Vagina (tissue), 2 donors: Measurements from ENCODE around the gene NOVA2. TPM values are rescaled to one million over a fixed set of nuclear protein-coding genes. Genes with fewer than 3 reads are reported as not detected.

Source experiments
- DNase-seq, 2 donors: peaks; one replicate each; pipeline ENCODE4 v3.0.0-alpha.2; 2017; ENCODE audit errors: extremely low spot score in 2 of 2
- H3K27ac ChIP-seq: fragments of 200-600 bp; sonication (generic); one replicate; pipeline ENCODE4 v1.5.1; 2019
- H3K27me3 ChIP-seq: fragments of 200-600 bp; sonication (generic); one replicate; pipeline ENCODE4 v1.5.1; 2019
- H3K36me3 ChIP-seq, 2 donors: fragments of 200-600 bp; sonication (generic); one replicate each; pipeline ENCODE4 v1.5.1; 2017 to 2019
- H3K4me1 ChIP-seq: fragments of 200-600 bp; sonication (generic); one replicate; pipeline ENCODE4 v1.5.1; 2019
- H3K4me3 ChIP-seq, 2 donors: fragments of 200-600 bp; sonication (generic); 1 replicate in 1 of 2; 2 replicates in 1 of 2; pipeline ENCODE4 v1.5.1; 2016 to 2019
- H3K9me3 ChIP-seq: fragments of 200-600 bp; sonication (generic); one replicate; pipeline ENCODE4 v1.5.1; 2019
- POLR2A ChIP-seq, 2 donors: fragments of 450-650 bp; IDR thresholded peaks; one replicate each; pipeline ENCODE4 v1.6.1; 2017; ENCODE audit warnings: antibody characterized with exemption in 2 of 2, mild to moderate bottlenecking in 2 of 2, moderate library complexity in 2 of 2
- POLR2AphosphoS5 ChIP-seq, 2 donors: sonication (generic); formaldehyde crosslinking; IDR thresholded peaks; one replicate each; pipeline ENCODE4 v1.9.0; 2017; ENCODE audit warnings: antibody characterized with exemption in 2 of 2, mild to moderate bottlenecking in 2 of 2, low read depth in 1 of 2; ENCODE audit not compliant: insufficient read depth in 1 of 2
- intact Hi-C: fragments of 100-400 bp; cut with DNase I; formaldehyde crosslinking; loops from one replicate; pipeline ENCODE4 v1.15.1; 2023
- total RNA-seq: library from RNA; depleted of rRNA; stranded (reverse); fragments of >200 nt; gene quantifications from one replicate; pipeline ENCODE4 v1.2.3, GENCODE V29; 2016
- TF ChIP-seq, protein P1 (sequence below), 3 experiments: fragments of 450-650 bp in 2 of 3; fragments of 200-600 bp in 1 of 3; sonication (generic) in 1 of 3; IDR thresholded peaks; one replicate each; pipeline ENCODE4 v1.5.1; 2017 to 2019; ENCODE audit warnings: antibody characterized with exemption in 3 of 3, mild to moderate bottlenecking in 2 of 3, moderate library complexity in 2 of 3

Gene NOVA2
- total RNA-seq, 1 donor from 2014 or later, result 1.5 TPM

DNA sequence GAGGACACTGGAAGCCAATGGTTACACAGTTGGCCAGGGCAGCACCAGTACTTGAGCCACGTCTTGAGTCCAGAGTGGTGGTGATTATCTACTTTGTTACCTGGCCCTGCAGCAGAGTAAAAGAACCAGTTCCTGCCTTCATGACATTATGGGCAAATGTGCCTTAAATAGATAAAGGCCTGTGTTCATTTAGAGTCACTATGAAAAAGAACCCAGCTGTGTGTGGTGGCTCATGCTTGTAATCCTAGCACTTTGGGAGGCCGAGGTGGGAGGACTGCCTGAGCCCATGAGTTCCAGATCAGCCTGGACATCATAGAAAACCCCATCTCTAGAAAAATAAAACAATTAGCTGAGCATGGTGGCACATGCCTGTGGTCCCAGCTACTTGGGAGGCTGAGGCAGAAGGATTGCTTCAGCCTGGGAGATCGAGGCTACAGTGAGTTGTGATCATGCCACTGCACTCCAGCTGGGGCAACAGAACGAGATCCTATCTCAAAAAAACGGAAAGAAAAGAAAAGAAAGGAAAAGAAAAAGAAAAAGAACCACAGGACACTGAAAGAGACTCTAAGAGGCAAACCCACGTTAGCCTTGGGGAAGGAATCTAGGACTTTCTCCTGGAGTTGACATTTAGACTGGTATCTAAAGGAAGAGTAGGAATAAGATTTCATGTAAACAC lies 84.3 kb downstream of the NOVA2 start:
- Histone ChIP-seq H3K27ac (no peak overlapping the region), H3K27me3 (no peaks in the 10 kb centered on the region), H3K36me3 (peaks cover 0 to 4% of the 10 kb centered on the region in 2 donors), H3K4me1 (peaks cover 12% of the 10 kb centered on the region), H3K4me3 (no peak overlapping the region), H3K9me3 (no peaks in the 10 kb centered on the region)
- DNase-seq, result no peak
- no peak for TF ChIP-seq POLR2A (IDR thresholded peaks at IDR 0.05)
- TF ChIP-seq POLR2AphosphoS5 (IDR thresholded peaks at IDR 0.05; ENCODE audit: insufficient read depth in 1 of 2, low read depth in 1 of 2), result no peak
- TF ChIP-seq, protein P1, sequence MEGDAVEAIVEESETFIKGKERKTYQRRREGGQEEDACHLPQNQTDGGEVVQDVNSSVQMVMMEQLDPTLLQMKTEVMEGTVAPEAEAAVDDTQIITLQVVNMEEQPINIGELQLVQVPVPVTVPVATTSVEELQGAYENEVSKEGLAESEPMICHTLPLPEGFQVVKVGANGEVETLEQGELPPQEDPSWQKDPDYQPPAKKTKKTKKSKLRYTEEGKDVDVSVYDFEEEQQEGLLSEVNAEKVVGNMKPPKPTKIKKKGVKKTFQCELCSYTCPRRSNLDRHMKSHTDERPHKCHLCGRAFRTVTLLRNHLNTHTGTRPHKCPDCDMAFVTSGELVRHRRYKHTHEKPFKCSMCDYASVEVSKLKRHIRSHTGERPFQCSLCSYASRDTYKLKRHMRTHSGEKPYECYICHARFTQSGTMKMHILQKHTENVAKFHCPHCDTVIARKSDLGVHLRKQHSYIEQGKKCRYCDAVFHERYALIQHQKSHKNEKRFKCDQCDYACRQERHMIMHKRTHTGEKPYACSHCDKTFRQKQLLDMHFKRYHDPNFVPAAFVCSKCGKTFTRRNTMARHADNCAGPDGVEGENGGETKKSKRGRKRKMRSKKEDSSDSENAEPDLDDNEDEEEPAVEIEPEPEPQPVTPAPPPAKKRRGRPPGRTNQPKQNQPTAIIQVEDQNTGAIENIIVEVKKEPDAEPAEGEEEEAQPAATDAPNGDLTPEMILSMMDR (IDR thresholded peaks at IDR 0.05), result no peak
- intact Hi-C loops, result loop anchor here (10.0 kb wide), 1 partner anchor 75 kb away; the partner anchor contains the start of gene RSPH6A

GRCh38 chr19:45887200-45887710 lies 86.4 kb downstream of the NOVA2 start:
- no peak for DNase-seq
- TF ChIP-seq, protein P1 (IDR thresholded peaks at IDR 0.05), result no peak
- TF ChIP-seq POLR2AphosphoS5 (IDR thresholded peaks at IDR 0.05; ENCODE audit: insufficient read depth in 1 of 2, low read depth in 1 of 2) (no peak), POLR2A (IDR thresholded peaks at IDR 0.05) (no peak)
- no peaks in the 10 kb centered on the region for H3K27me3 ChIP-seq
- intact Hi-C loops, result loop anchor here (10.0 kb wide), 1 partner anchor 72 kb away; the partner anchor contains the start of gene RSPH6A
- H3K27ac ChIP-seq, result peak overlapping the region; percentile 93
- peak overlapping the region; percentile 72 to 84 for H3K4me3 ChIP-seq
- H3K36me3 ChIP-seq, result peaks cover 0 to 4% of the 10 kb centered on the region in 2 donors
- no peaks in the 10 kb centered on the region for H3K9me3 ChIP-seq
- H3K4me1 ChIP-seq, result peaks cover 33% of the 10 kb centered on the region

- H3K27me3 ChIP-seq, result no peaks in the 10 kb centered on the region
- H3K36me3 ChIP-seq, result peaks cover 0 to 4% of the 10 kb centered on the region in 2 donors
- no peaks in the 10 kb centered on the region for H3K9me3 ChIP-seq
- intact Hi-C loops, result loop anchor here (10.0 kb wide), 1 partner anchor 72 kb away; the partner anchor contains the start of gene RSPH6A
- DNase-seq, result peak in 1 of 2 donors; percentile 94
- H3K27ac ChIP-seq, result peak overlapping the region; percentile 93
- peaks cover 36% of the 10 kb centered on the region for H3K4me1 ChIP-seq
- TF ChIP-seq, protein P1 (IDR thresholded peaks at IDR 0.05), result no peak
- peak in 1 of 2 donors; percentile 49 for TF ChIP-seq POLR2A (IDR thresholded peaks at IDR 0.05)
- TF ChIP-seq POLR2AphosphoS5 (IDR thresholded peaks at IDR 0.05; ENCODE audit: insufficient read depth in 1 of 2, low read depth in 1 of 2), result peak; percentile 82 to 94
- peak overlapping the region; percentile 72 to 84 for H3K4me3 ChIP-seq
Measured at GRCh38 chr19:45886427-45887199, 87.1 kb downstream of the NOVA2 start.

GRCh38 chr19:45885556-45886426 lies 87.9 kb downstream of the NOVA2 start, which contains the start of gene IRF2BP1:
TSS of gene IRF2BP1 (minus strand) at chr19:45886141. CDS start at chr19:45885774, 367 bp downstream.
- DNase-seq, result no peak
- H3K4me3 ChIP-seq, result peak within 1 kb of the TSS; percentile 72 to 84
- no peaks in the 10 kb centered on the region for H3K27me3 ChIP-seq
- intact Hi-C loops, result loop anchor here (10.0 kb wide), 1 partner anchor 71 kb away; the partner anchor contains the start of gene RSPH6A
- H3K9me3 ChIP-seq, result no peaks in the 10 kb centered on the region
- TF ChIP-seq POLR2AphosphoS5 (IDR thresholded peaks at IDR 0.05; ENCODE audit: insufficient read depth in 1 of 2, low read depth in 1 of 2) (peak; percentile 50 to 54), POLR2A (IDR thresholded peaks at IDR 0.05) (peak in 1 of 2 donors; percentile 83)
- TF ChIP-seq, protein P1 (IDR thresholded peaks at IDR 0.05), result no peak
- H3K4me1 ChIP-seq, result peaks cover 36% of the 10 kb centered on the region
- H3K36me3 ChIP-seq, result peaks cover 0 to 3% of the 10 kb centered on the region in 2 donors
- peak within 1 kb of the TSS; percentile 93 for H3K27ac ChIP-seq
